PC-9 (cell line): ENCODE measurements around the gene NVL.

Source experiments
- CTCF ChIP-seq: fragments of 200-600 bp; sonication (generic); conservative IDR thresholded peaks from 2 replicates; pipeline ENCODE4 v1.6.1; 2017; ENCODE audit warnings: mixed run types, antibody characterized with exemption, mild to moderate bottlenecking, moderate library complexity
- EZH2 ChIP-seq: fragments of 200-600 bp; sonication (generic); IDR thresholded peaks from 2 replicates; pipeline ENCODE4 v1.8.0; 2017; ENCODE audit warnings: antibody characterized with exemption, low read depth

- TF ChIP-seq CTCF = no peak
- TF ChIP-seq EZH2 = no peak
Observed at GRCh38 chr1:224203243-224204016, 126.5 kb downstream of the NVL start.
